ENCODE data around the gene HSDL2.

Gene HSDL2

DNA sequence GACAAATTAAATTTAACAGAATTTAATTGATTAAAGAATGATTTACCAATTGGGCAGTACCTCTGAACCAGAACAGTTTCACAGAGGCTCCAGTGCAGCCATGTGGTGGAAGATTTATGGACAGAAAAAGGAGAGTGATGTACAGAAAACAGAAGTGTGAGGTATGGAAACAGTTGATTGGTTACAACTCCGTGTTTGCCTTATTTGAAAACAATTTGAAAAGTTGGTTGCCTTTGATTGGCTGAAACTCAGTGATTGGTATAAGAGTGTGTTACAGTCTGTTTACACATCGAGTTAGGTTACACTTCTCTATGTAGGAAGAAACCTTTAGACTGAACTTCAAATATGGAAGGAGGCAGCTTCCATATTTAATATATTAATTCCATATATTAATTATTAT lies 136.9 kb downstream of the HSDL2 start:
- Histone ChIP-seq H3K9me3 (ENCODE audit: low read depth, low read length) (no peaks in the 10 kb centered on the region), H3K27ac (0 out of 2 replicates have a peak overlapping the region, but pooled peaks have one; percentile 32), H3K9ac (ENCODE audit: insufficient read length) (no peak overlapping the region), H3K36me3 (ENCODE audit: insufficient read depth, low read length) (no peaks in the 10 kb centered on the region), H3K4me3 (no peak overlapping the region)
- no peak for DNase-seq (ENCODE audit: low read depth, low spot score)
- no peak for TF ChIP-seq FOXP2 (optimal IDR thresholded peaks at IDR 0.05; ENCODE audit: control extremely low read depth, extremely low read length, insufficient read depth)

DNA sequence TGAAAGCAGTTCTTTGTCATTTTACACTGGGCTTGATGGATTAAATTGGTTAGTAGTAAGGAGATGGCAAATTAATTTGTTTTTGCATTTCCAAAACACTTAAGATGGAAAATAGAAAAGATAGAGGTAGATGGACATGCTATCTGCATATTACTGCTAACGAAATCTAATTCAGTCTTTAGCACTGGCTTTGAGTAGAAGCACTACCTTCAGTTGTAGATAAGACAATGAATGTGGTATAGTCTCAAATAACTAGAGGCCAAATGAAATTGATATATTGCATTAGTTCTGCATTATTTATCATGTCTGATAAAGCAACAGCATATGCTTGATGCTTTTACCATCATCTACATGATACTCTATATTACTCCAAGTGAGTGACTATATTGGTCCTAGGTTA lies 140.2 kb downstream of the HSDL2 start:
- DNase-seq (ENCODE audit: low read depth, low spot score), result no peak
- no peak overlapping the region for H3K4me3 ChIP-seq
- H3K27ac ChIP-seq, result no peak overlapping the region
- no peak overlapping the region for H3K9ac ChIP-seq (ENCODE audit: insufficient read length)
- no peaks in the 10 kb centered on the region for H3K9me3 ChIP-seq (ENCODE audit: low read depth, low read length)
- no peaks in the 10 kb centered on the region for H3K36me3 ChIP-seq (ENCODE audit: insufficient read depth, low read length)
- TF ChIP-seq EZH2 (IDR thresholded peaks at IDR 0.05), result no peak
- TF ChIP-seq FOXP2 (optimal IDR thresholded peaks at IDR 0.05; ENCODE audit: control extremely low read depth, extremely low read length, insufficient read depth), result no peak
- no peak for TF ChIP-seq POLR2AphosphoS5 (IDR thresholded peaks at IDR 0.05; ENCODE audit: borderline replicate concordance, low read depth, low read length)

DNA sequence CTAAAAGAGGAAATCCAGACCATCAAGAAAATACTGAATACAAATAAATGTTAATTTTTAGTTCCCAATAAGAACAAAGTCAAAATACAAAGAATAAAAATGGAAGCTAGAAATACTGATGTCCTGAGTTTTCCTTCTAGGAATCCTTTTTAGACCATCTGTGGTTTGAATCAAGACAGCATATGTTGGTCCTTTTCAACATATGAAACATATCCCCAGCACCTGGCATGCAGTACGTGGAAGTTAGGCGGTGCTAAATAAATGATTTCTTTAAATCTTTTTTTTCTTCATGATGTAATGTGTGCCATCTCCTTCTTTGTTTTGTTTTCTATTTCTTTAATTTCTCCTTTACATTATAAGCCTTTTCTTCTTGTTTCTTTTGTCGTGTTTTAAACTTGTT lies 140.7 kb downstream of the HSDL2 start:
- H3K4me3 ChIP-seq, result no peak overlapping the region
- no peak overlapping the region for H3K27ac ChIP-seq
- no peak for TF ChIP-seq EZH2 (IDR thresholded peaks at IDR 0.05)
- DNase-seq (ENCODE audit: low read depth, low spot score), result no peak
- no peaks in the 10 kb centered on the region for H3K36me3 ChIP-seq (ENCODE audit: insufficient read depth, low read length)
- no peak overlapping the region for H3K9ac ChIP-seq (ENCODE audit: insufficient read length)
- no peaks in the 10 kb centered on the region for H3K9me3 ChIP-seq (ENCODE audit: low read depth, low read length)

Measured in SK-N-MC (cell line).